ENCODE data around the gene C19orf85. TPM values are rescaled to one million over a fixed set of nuclear protein-coding genes. Genes with fewer than 3 reads are reported as not detected.
"Not testable (repeated sequence)": the region's sequence is repeated elsewhere in the genome, so short reads cannot be mapped to it uniquely, and the experiment has no call there.

C19orf85 gene
- total RNA-seq, result not detected

GRCh38 chr19:55464662-55465054 lies at the start of gene C19orf85:
Gene C19orf85, minus strand, starts transcription at chr19:55464751. Its CDS starts 197 bp downstream, at chr19:55464554.
- no peak for DNase-seq

- DNase-seq, result no peak
Measured at GRCh38 chr19:55508120-55508519, 43.6 kb upstream of the C19orf85 start.

DNA sequence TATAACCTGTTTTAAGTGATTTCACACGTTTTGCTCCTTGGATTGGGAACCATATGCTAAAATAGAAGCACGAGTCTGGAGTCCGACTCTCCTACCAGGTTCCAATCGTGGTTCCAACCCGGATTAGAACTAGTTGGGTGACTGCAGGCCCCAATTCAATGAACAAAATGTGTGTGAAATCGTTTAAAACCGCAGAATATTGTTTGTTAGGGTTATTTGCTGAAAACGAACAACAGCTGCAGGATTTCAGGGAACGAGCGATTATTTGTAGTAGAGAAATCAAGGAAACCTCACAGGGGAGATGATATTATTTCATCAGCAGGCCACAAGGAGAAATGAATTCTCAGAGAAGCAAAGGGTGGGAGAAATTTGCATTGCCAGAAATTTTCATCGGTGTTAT lies 40.4 kb upstream of the C19orf85 start:
- no peak for DNase-seq

DNA sequence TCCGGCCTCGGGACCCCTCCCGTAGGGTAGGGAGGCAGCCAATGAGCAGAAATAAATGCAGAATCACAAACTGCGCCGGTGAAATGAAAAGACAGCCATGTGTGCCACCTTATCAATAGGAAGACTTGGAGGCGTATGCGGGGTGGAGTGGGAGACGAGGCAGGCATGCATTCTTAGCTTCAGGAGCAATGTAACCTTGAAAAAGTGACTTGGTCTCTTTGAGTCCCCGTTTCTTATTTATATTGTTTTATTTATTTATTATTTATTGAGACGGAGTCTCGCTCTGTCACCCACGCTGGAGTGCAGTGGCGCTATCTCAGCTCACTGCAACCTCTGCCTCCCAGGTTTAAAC lies 39.7 kb upstream of the C19orf85 start:
- no peak for DNase-seq

DNA sequence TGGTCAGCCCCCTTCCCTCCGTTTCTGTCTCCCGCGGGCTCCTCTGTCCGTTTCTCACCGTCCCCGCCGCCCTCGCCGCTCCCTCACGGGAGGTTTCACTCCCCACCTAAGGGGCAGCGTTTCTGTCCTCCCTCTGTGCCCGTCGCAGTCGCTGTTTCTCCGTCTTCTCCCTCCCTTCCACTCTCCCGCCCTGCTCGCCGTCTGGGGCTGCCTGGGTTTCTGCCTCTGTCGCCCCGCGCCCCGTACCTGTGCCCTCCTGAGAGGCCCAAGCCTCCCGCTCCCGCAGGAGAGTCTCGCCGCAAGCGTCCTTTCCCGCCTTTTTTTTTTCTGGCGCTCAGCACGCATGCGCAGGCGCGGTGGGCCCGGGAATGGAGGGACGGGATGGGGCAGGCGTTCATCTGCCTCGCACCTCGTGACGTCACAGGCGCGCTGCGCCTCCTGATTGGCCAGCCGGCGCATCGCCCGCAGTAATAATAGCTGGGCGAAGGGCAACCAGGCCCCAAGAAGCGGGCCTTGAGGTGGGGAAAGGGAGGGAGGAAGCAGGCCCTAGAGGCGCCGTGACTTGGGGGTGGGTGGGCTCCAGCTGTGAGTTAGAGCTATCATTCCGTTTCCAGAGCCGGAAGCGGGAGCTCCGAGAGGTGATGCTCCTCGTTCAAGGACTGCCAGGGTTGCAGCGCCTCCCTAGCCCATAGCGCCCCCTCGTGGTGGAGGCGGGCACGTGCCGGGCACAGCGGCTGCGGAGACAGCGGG lies 39.1 kb upstream of the C19orf85 start:
- peak; percentile 82 for DNase-seq

GRCh38 chr19:55503157-55503501 lies 38.6 kb upstream of the C19orf85 start:
- DNase-seq, result no peak

DNA sequence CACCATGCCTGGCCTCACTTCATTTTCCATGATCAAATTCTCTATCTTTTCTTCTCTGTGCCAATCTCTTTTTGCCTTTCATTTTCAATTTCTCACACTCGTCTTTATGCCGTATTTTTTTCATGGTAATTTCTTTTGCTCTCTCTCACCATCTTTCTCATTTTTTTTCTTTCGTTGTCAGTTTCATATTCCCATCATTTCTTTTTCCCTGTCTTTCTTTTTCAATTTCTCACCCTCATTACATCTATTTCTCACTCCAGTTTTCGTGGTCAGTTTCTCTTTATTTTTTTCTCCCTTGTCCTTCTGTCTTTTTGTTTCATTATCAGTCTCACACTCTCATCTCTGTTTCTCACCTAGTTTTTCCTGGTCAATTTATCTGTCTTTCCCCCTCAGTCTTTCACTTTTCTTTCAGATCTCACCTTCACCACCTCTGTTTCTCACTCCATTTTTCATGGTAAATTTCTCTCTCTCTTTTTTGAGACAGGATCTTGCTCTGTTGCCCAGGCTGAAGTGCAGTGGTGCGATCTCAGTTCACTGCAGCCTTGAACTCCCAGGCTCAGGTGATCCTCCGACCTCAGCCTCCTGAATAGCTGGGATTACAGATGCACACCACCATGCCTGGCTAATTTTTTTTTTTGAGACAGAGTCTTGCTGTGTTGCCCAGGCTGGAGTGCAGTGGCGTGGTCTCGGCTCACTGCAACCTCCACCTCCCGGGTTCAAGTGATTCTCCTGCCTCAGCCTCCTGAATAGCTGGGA lies 37.8 kb upstream of the C19orf85 start:
- no peak for DNase-seq

DNA sequence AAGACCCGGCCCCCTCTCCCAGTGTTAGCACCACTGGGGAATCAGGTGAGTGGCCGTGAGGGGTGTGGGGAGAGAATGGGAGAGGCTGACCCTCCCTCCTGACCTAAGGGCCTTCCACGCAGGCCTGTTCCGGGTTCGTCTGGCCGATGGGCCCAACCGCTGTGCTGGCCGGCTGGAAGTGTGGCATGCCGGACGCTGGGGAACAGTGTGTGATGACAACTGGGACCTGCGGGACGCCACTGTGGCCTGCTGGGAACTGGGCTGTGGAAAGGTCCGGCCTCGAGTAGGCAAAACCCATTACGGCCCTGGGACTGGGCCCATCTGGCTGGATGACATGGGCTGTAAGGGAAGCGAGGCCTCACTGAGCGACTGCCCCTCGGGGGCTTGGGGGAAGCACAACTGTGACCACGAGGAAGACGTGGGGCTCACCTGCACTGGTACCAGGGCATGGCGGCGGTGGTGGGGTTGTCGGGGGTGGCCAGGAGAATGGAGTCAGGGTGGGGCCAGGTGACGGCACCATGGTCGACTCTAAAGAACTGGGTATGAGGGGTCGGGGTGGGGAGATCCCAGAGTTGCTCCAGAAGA lies 35.9 kb upstream of the C19orf85 start:
- no peak for DNase-seq

DNA sequence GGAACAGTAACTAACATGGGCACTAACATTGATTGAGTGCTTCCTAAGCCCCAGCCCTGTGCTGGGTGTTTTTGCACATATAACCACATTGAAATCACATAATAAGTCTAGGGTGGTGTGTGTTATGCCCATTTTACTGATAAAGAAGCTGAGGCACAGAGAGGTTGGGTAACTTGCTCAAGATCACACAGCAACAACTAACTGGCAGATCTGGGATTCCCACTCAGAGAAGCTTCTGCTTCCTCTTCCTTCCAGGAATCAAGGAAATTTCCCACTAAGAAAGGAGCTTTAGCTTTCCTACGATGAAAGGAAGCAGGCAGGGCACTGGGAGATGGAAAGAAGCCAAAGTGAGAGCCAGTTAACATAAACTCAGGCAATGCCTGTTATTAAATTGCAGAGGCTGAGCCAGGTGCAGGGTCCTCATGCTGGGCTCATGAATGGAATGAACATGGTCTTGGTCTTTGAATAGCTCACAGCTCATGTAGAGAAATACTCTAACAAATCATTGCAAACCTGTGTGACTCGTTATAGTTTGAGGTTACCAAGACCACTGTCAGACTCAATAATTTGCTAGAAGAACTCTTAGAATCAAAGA lies 33.8 kb upstream of the C19orf85 start:
- DNase-seq, result no peak

GRCh38 chr19:55497763-55498162 lies 33.2 kb upstream of the C19orf85 start:
- no peak for DNase-seq

GRCh38 chr19:55496820-55497219 lies 32.3 kb upstream of the C19orf85 start:
- not testable (repeated sequence) for DNase-seq

DNA sequence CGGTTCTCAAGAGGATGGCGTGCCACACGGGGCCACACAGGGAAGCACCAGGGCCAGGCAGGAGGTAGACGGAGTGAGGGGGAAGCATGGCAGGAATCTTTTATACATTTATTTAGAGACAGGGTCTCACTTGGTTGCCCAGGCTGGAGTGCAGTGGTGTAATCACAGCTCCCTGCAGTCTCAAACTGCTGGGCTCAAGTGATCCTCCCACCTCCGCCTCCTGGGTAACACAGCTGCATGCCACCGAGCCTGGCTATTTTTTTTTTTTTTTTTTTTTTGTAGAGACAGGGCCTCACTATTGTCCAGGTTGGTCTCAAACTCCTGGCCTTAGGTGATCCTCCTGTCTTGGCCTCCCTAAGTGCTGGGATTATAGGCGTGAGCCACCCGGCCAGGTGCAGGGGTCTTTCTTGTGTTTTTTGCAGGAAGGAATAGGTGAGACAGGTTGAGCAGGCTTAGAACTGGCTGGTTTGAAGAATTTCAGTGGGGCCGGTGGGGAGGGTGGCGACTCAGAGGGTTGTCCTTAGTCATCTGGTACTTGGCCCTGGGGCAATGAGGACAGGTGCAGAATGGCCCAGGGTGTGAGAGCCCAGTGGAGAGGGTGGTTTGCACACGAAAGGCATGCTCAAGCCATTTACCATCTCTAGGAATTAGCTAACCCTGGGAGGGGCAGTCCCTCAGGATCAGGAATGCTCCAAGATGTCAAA lies 31.2 kb upstream of the C19orf85 start:
- DNase-seq, result no peak

DNA sequence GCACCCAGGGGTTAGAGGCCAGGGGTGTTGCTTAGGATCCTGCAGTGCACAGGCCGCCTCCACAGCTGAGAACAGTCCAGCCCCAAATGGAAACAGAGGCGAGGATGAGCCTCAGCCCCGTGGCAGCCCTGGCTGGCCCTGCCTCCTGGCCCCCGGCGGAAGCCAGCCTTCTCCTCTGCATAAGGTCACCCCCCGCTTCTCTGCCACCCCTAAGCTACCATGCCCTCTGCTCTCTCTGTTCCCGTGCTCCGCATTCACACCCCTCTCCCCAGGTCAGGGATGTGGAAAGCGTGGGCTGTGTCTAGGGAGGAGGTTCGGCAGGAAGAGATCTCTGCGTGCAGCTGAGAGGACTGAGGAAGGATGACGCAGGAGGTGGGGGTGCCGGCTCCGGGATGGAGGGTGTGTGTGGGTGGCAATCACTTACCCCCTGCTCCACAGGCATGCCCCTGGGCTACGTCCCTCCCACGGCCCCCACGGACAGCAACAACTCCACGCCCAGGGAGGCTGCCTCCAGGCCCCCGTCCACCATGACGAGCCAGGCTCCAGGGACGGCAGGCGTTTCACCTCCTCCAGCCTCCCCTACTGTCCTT lies 29.7 kb upstream of the C19orf85 start:
- DNase-seq, result no peak

DNA sequence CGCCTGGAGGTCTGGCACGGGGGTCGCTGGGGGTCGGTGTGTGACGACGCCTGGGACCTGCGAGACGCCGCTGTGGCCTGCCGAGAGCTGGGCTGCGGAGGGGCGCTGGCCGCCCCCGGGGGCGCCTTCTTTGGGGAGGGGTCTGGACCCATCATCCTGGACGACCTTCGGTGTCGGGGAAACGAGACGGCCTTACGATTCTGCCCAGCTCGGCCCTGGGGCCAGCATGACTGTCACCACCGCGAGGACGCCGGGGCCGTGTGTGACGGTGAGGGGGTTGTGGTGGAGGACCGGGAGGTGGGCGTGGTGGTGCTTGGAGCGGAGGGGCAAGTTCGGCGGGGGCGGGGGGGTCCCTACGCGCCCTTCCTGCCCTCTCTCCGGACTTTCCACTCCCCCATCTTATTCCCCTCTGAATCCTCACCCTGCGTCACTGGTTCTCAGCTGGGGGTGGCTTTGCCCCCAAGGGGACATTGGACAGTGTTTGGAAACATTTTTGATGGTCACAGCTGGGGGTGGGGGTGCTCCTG lies 29.2 kb upstream of the C19orf85 start:
- no peak for DNase-seq

GRCh38 chr19:55493052-55493644 lies 28.6 kb upstream of the C19orf85 start:
- peak; percentile 22 for DNase-seq

GRCh38 chr19:55492362-55492944 lies 27.9 kb upstream of the C19orf85 start:
- peak; percentile 11 for DNase-seq

DNA sequence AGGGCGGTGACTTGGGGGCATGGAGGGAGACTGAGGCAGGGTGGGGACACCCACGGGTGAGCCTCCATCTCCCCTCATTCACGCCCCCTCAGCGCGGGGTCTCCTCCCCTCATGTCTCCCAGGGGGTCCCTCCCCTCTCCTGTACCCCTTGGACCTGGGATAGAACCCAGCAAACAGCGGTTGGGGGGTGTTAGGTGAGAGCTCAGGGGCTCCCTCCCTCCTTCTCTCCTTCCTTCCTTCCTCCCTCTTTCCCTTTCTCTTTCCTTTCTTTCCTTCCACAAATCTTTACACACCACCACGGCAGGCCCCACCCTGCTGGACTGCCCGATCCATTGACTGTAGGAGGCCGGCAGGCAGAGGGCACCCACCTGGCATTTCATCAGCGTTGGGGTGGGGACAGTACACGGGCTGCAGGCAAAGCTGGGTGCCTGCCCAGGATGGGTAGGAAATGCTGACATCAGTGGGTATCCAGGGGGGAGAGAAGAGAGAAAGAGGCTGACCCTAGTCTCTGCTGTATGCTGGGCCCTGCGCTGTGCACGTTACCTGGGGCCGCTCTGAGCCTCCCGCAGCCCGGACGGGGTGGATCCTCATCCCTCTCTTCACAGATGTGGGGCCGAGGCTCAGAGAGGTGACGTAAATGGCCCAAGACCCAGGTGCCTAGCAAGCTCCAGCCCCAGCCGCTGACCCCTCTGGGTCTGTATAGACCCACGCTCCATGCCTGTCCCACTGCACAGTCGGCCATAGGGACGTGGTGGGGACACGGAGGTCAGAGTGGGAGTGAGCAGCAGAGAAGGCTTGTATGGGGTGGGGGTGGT lies 27.2 kb upstream of the C19orf85 start:
- DNase-seq, result no peak

- DNase-seq, result no peak
Measured at GRCh38 chr19:55490478-55491432, 26.2 kb upstream of the C19orf85 start.
